Measurements from ENCODE around the gene LYZL1.

- TF ChIP-seq CTCF (IDR thresholded peaks at IDR 0.05) (no peak), EZH2 (IDR thresholded peaks at IDR 0.05) (no peak)
Observed at GRCh38 chr10:29306688-29307087, 17.8 kb downstream of the LYZL1 start.

All from neural progenitor cell (in vitro differentiated cells).